HepG2 (cell line): ENCODE data around the gene RFX2. TPM values are rescaled to one million over a fixed set of nuclear protein-coding genes. Genes with fewer than 3 reads are reported as not detected.

ENCODE experiments used
- ATF7-NPFF ChIP-seq: sonication (generic); formaldehyde crosslinking; IDR thresholded peaks from 2 replicates; pipeline ENCODE4 v1.8.1; 2023; ENCODE audit warnings: mild to moderate bottlenecking, low read depth, missing genetic modification reagents, moderate library complexity
- CENPBD1 ChIP-seq: sonication (generic); formaldehyde crosslinking; IDR thresholded peaks from 2 replicates; pipeline ENCODE4 v1.8.0; 2022; ENCODE audit warnings: missing genetic modification reagents, low read depth, mild to moderate bottlenecking, borderline replicate concordance
- DMAP1 ChIP-seq: IDR thresholded peaks from 2 replicates; pipeline ENCODE4 v1.6.1; 2016
- ELF4 ChIP-seq: sonication (generic); formaldehyde crosslinking; IDR thresholded peaks from 2 replicates; pipeline ENCODE4 v1.5.0; 2020; ENCODE audit warnings: missing genetic modification reagents, mild to moderate bottlenecking, moderate library complexity, borderline replicate concordance
- EP300 ChIP-seq, 3 experiments: sonication (generic) in 1 of 3; formaldehyde crosslinking in 1 of 3; IDR thresholded peaks; 2 replicates each; pipeline versions ENCODE4 v1.5.1 to v1.6.1; 2011 to 2020; ENCODE audit warnings: low read depth in 2 of 3, low read length in 2 of 3, borderline replicate concordance in 1 of 3, improper control_type of control experiment in 1 of 3, mild to moderate bottlenecking in 1 of 3, missing genetic modification reagents in 1 of 3, moderate library complexity in 1 of 3
- GLMP ChIP-seq: sonication (generic); formaldehyde crosslinking; IDR thresholded peaks from 2 replicates; pipeline ENCODE4 v1.9.0; 2021; ENCODE audit warnings: missing genetic modification reagents, mild to moderate bottlenecking, borderline replicate concordance
- HMGXB4 ChIP-seq, 2 experiments: sonication (generic) in 1 of 2; formaldehyde crosslinking in 1 of 2; IDR thresholded peaks; 2 replicates each; pipeline versions ENCODE4 v1.4.0 to v1.6.1; 2018 to 2020; ENCODE audit warnings: missing genetic modification reagents in 2 of 2, borderline replicate concordance in 1 of 2, low read depth in 1 of 2, mild to moderate bottlenecking in 1 of 2, missing biosample characterization in 1 of 2
- KDM2A ChIP-seq: sonication (generic); formaldehyde crosslinking; IDR thresholded peaks from 2 replicates; pipeline ENCODE4 v1.4.0; 2020; ENCODE audit warnings: low read depth, missing genetic modification reagents, borderline replicate concordance
- MXD3 ChIP-seq: IDR thresholded peaks from 2 replicates; pipeline ENCODE4 v1.6.1; 2016; ENCODE audit warnings: mild to moderate bottlenecking, missing biosample characterization, missing genetic modification reagents
- NCOA2 ChIP-seq: sonication (generic); formaldehyde crosslinking; IDR thresholded peaks from 2 replicates; pipeline ENCODE4 v1.8.0; 2022; ENCODE audit warnings: inconsistent platforms
- PPARG ChIP-seq: conservative IDR thresholded peaks from 2 replicates; pipeline ENCODE4 v1.6.1; 2016; ENCODE audit warnings: missing biosample characterization, missing genetic modification reagents
- SP5 ChIP-seq: IDR thresholded peaks from 2 replicates; pipeline ENCODE4 v1.6.1; 2016; ENCODE audit warnings: low read depth, borderline replicate concordance
- THYN1 ChIP-seq: sonication (generic); formaldehyde crosslinking; IDR thresholded peaks from 2 replicates; pipeline ENCODE4 v1.8.1; 2023; ENCODE audit warnings: low read depth, mild to moderate bottlenecking, moderate library complexity, missing genetic modification reagents, borderline replicate concordance
- ZNF317 ChIP-seq: sonication (generic); formaldehyde crosslinking; IDR thresholded peaks from 2 replicates; pipeline ENCODE4 v1.5.0; 2020; ENCODE audit warnings: mild to moderate bottlenecking, missing genetic modification reagents
- ZNF549 ChIP-seq: sonication (generic); formaldehyde crosslinking; IDR thresholded peaks from 2 replicates; pipeline ENCODE4 v1.5.0; 2020; ENCODE audit warnings: missing genetic modification reagents
- ZNF556 ChIP-seq: sonication (generic); formaldehyde crosslinking; IDR thresholded peaks from 2 replicates; pipeline ENCODE4 v1.4.0; 2020; ENCODE audit warnings: mild to moderate bottlenecking, missing genetic modification reagents, borderline replicate concordance
- ZNF580 ChIP-seq: IDR thresholded peaks from 2 replicates; pipeline ENCODE4 v1.6.1; 2016; ENCODE audit warnings: low read depth, borderline replicate concordance
- ZNF740 ChIP-seq: sonication (generic); formaldehyde crosslinking; IDR thresholded peaks from 2 replicates; pipeline ENCODE4 v1.4.0; 2020; ENCODE audit warnings: missing genetic modification reagents
- ZNF777 ChIP-seq: sonication (generic); formaldehyde crosslinking; IDR thresholded peaks from 2 replicates; pipeline ENCODE4 v1.4.0; 2020; ENCODE audit warnings: missing genetic modification reagents
- polyA plus RNA-seq, 8 experiments: library from polyadenylated mRNA; depleted of rRNA in 3 of 8; stranded (reverse) in 7 of 8; unstranded in 1 of 8; fragments of >200 nt; fragmentation: Illumina TruSeq in 4 of 8; extraction: Trizol in 4 of 8; gene quantifications; 2 replicates each; pipeline versions ENCODE4 v1.2.1 to v1.2.3, GENCODE V29; 2011 to 2016; ENCODE audit warnings: low read depth in 4 of 8, missing spikeins in 1 of 8, mixed read lengths in 1 of 8; ENCODE audit not compliant: insufficient read depth in 1 of 8
- total RNA-seq, 5 experiments: library from RNA; depleted of rRNA; stranded (reverse); fragments of >200 nt; fragmentation: Illumina TruSeq; extraction: Trizol; gene quantifications; 2 replicates each; pipeline ENCODE4 v1.2.3, GENCODE V29; 2016; ENCODE audit warnings: low read depth in 1 of 5
- TF ChIP-seq, protein P1 (sequence below): sonication (generic); formaldehyde crosslinking; IDR thresholded peaks from 2 replicates; pipeline ENCODE4 v1.5.0; 2020; ENCODE audit warnings: missing genetic modification reagents

The RFX2 gene
- total and polyA plus RNA-seq, 2 of the 13 experiments (the other 11 are each of a cell fraction or from before 2014, with no cell fraction given), result 2.8 to 3.3 TPM

- no peak for TF ChIP-seq ATF7-NPFF (CRISPR knock-in tag)
- TF ChIP-seq ZNF556 (CRISPR knock-in tag), result no peak
- TF ChIP-seq HMGXB4 (CRISPR knock-in tag; IDR thresholded peaks at IDR 0.05; ENCODE audit: borderline replicate concordance in 1 of 2, low read depth in 1 of 2), result peak in 1 of 2 experiments; percentile 40; a peak in 2 of 4 replicates
- TF ChIP-seq ZNF549, result no peak
- TF ChIP-seq, protein P1, sequence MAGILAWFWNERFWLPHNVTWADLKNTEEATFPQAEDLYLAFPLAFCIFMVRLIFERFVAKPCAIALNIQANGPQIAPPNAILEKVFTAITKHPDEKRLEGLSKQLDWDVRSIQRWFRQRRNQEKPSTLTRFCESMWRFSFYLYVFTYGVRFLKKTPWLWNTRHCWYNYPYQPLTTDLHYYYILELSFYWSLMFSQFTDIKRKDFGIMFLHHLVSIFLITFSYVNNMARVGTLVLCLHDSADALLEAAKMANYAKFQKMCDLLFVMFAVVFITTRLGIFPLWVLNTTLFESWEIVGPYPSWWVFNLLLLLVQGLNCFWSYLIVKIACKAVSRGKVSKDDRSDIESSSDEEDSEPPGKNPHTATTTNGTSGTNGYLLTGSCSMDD (CRISPR knock-in tag), result no peak
- peak; percentile 45; the same call in 1 of the 2 replicates for TF ChIP-seq NCOA2 (CRISPR knock-in tag)
- TF ChIP-seq CENPBD1 (CRISPR knock-in tag), result no peak
- peak in 1 of 2 experiments; percentile 63; a peak in 2 of 4 replicates for TF ChIP-seq EP300 (IDR thresholded peaks at IDR 0.05; ENCODE audit: low read depth in 2 of 2, low read length in 2 of 2)
- no peak for TF ChIP-seq EP300 (CRISPR knock-in tag; IDR thresholded peaks at IDR 0.05; ENCODE audit: borderline replicate concordance)
- no peak for TF ChIP-seq ELF4 (CRISPR knock-in tag)
- TF ChIP-seq GLMP (CRISPR knock-in tag), result no peak
- TF ChIP-seq ZNF317, result no peak
- TF ChIP-seq THYN1 (CRISPR knock-in tag), result no peak
- TF ChIP-seq ZNF580, result peak; percentile 38; the same call in 1 of the 2 replicates
- TF ChIP-seq DMAP1 (CRISPR knock-in tag), result no peak
- no peak for TF ChIP-seq MXD3 (CRISPR knock-in tag)
- no peak for TF ChIP-seq ZNF740 (CRISPR knock-in tag)
- peak; percentile 61; the same call in 1 of the 2 replicates for TF ChIP-seq SP5 (CRISPR knock-in tag)
- no peak for TF ChIP-seq PPARG (CRISPR knock-in tag)
- TF ChIP-seq KDM2A (CRISPR knock-in tag), result no peak
- TF ChIP-seq ZNF777 (CRISPR knock-in tag), result peak; percentile 54; the same call in 1 of the 2 replicates
Measured at GRCh38 chr19:5987077-5987818, 123.1 kb downstream of the RFX2 start (continued).
